GM21515 (cell line): ENCODE data around the gene SLC39A7.
A peak's percentile ranks its signal among the peaks of the same experiment; 100 is the strongest.

Experiments used
- ATAC-seq: cut with Tn5 transposase; IDR thresholded peaks from one replicate; pipeline ENCODE4 v1.9.1; 2021; ENCODE audit not compliant: unreplicated experiment

The SLC39A7 gene

DNA sequence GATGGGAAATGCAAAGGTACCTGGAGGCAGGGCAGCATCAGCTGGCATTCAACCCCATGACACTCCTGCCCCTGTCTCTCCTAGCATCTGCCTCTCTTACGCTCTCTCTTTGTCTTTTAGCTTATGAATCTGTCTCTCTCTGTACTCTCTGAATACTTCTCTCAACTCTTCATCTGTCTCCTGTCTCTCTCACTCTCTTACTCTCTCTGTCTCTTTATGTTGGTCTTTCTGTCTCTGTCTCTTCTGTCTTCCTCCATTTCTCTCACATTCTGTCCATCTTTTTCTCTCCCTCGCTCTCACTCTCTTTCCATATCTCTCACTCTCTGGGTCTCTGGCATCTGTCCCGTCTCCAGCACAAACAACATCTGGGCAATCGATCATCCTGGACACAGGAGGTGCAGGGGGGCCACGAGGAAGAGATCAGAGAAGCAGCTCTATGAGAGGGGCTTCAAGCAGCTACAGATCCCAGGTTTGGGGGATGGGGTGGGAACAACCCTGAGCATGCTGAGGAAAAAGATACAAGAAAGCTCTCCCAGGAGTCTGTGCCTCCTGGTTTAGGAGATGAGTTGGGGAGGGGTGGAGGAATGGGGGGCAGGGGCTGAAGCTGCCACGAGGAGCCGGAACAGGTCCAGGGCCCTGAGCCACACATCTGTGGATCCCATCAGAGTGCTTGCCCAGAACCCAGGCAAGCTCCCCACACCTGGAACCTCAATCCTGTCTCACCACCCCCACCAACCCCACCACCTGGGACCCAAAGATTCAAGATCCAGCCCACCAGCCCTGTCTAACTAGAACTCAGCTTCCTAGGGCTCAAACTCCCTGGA, 10.8 kb upstream of the SLC39A7 start:
- ATAC-seq = no peak

DNA sequence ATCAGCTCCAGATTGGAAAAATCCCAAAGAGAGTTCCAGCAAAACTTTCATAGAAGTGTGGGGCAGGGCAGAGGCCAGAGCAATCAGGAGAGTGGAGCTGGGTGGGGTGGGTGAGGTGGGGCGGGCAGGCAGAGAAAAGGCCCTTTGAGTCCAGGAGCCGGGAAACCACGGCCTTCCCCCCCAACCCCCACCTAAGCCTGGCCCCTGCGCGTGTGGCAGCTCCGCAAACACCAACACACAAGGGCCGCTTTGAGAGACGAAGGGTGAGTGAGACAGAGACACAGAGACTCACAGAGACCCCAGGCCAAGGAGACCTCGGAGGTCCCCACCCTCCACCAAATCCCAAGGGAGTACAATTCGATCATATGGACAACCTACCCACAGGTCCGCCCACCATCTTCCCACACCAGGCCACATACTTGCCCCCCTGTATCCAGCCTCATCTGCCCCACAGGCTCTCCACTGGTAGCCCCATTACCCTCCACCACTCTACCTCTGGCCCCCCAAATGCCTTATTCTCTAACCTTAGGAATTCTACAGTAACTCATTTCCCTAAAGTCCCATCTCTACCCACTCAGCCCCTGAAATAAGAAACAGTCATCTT, 10.1 kb upstream of the SLC39A7 start:
- ATAC-seq = no peak

DNA sequence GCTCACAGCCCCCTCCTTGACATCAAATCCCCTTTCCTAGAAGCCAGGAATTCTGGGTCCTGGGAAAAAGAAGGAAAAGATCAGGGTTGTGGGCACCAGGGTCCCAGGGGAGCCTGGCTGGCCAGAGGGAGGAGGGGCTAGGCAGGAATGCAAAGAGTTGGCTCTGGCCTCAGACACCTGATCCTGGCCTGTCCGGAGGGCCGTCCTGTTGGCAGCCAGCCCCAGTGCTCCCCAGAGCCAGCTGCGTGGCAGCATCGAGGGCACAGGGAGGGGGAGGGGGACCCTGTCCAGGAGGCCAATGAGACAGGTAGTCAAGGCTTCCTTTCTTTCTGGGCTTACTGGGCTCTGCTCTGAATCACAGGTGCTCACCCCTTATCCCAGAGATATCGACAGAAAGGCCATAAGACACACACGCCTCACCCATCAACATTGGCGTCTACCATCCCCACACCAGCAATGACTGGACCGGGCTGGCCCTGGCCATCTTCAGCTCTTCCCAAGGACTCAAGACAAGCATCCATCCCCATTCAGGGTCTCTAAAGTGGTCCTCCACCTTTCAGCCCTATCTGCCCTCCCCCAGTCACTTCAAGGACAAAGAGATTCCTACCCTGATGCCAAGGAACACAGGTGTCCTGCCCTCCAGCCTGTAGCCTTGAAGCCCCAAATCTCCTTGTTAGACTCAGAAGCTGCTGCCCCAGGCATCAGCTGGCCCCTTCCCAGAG, 9.1 kb upstream of the SLC39A7 start:
- no peak for ATAC-seq

DNA sequence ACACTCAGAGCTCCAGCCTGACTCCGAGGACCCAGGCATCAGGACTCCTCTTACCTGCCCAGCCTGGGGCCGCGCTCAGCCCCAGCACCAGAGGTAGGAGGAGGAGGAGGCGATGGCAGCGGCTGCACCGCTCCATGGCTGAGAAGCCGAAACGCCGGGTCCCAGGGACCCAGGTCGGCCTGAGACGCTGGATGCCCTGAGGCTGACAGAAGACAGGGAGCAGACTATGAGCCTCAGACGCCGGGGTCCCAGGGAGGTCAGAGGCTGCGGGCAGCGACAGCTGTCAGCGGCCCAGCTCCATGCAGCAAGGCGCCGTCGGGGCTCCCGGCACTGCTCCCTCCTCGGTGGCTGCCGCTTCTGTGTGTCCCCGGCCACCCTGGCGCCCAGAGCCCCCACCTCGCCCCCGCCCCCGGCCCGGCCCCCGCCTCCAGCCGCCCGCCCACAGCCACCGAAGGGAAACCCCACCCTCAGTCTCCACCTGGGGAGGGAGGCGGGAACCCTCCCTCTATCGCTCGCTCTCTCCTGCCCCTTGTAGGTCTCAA, 8.5 kb upstream of the SLC39A7 start, which contains the start of gene COL11A2:
COL11A2 (minus strand) TSS at position 363 of the 542 bp plus-strand sequence; CDS start at position 136, 227 bp downstream.
- ATAC-seq = no peak

DNA sequence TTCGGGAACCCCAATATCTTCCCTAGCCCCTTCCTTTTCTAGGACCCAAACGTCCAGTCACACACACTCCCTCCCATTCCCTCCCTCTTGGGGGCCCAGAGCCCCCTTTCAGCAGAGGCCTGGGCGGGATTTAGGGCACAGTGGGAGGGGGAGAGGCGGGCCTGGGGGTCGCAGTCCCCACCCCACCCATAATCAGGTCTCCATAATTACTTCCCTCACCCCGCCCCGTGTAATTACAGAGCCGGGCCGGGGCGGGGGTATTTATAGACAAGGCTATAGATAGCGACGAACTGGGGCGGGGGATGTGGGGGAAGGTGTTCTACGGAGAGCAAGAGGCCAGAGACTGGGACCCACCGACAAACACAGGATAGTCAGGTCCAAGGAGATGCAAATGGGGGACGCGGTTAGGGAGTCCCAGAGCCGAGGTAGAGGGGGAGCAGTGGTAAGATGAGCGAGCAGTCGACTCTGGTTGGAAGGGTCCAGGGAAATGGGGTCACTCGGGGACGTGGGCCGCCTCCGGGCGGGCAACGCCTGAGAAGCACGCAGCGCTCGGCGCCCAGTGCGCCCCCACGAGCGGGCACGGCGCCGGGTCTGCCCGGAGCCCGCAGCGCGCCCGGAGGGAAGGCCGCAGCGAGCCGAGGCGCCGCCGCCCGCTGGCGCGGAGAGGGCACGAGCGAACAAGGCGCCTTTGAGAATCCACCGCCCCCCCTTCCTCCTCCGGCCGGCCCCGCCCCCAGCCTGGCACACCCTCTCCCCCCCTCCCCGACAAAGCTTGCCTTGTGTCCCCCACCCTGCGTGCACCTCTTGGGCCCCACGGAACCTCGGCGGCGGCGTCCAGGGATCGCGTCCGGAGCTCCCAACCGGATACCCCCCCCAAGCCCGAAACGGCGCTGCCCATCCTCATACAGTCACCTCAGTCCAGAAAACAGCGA, 7.7 kb upstream of the SLC39A7 start:
- no peak for ATAC-seq

DNA sequence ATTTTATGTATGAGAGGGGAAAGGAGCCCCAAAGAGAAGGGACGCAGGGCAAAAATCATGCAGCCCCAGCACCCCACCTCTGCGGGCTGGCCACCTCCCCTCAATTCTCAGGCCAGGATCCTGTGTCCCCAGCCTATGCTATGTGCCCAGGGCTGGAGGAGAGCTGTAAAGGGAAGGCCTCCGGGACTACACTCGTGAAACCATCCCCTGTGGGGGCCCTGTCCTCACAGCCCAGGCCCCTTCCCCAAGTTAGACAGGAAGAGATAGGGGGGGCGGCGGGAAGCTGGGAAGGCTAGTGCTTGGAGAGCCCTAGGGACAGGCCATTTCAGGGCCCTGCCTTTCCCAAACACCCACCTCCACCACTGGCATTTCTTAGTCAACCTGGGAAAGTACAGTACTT, 7.0 kb upstream of the SLC39A7 start:
- ATAC-seq = no peak

DNA sequence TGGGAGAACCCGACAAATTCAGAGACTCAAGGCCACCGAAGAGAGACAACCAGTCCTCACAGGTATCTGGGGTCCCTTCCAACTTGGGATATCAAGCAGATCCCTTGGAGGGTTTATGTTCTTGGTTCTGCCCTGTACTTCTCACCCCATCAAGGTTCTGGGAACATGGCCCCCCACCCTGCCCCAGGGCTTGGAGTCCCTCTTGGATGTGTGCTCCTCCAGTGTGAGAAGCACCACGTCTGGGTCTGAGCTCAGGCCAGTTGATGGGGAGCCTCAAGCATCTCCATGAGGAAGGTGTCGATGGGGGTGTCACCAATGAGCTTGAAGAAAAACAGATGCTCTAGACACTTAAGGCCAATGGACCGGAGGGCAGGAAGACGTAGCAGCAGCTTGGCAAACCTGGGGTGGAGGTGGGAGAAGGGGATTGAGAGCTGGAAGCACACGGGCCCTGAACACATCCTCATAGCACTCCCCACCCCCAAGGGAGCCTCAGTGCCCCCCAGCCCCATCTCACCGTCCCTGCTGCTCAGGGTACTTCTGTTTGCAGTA, 6.2 kb upstream of the SLC39A7 start:
- no peak for ATAC-seq

DNA sequence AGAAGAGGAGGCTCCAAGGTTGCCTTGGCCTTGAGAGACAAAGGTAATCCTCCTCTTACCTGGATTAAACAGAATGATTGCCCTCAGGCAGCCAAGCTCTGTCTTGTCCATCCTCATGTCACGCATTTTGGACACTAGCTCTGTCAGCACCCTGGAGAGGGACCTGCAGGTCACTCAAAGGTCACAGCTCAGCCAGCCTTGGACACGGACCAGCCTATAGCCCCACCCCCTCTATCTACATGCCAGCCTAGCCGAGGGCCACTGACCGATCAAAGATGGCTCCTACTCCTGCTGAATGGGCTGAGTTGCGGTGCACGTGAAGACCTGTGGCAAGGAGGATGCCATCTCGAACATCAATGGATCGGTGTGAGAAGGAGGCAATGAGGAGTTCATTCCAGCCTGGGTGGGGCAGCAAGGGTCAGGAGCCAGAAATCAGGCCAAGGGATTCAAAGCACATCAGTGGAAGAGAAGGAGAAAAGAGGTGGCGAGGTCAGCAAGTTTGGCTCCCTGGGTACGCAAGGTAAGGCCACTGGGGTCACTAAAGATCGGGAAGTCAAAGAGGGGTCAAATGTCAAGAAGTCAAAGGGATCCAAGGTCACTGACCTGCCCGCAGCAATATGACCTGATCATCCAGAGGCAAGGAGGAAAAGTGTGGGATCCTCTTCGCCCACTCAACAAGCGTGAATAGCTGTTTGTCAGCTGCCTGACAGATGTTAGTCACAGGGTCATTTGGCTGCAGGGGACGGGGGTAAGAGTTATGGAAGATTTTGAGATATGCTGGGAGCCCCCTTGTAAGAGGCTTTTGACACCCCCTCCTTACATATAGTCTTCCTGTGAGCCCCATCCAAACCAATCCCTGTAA, 5.1 kb upstream of the SLC39A7 start:
- no peak for ATAC-seq

DNA sequence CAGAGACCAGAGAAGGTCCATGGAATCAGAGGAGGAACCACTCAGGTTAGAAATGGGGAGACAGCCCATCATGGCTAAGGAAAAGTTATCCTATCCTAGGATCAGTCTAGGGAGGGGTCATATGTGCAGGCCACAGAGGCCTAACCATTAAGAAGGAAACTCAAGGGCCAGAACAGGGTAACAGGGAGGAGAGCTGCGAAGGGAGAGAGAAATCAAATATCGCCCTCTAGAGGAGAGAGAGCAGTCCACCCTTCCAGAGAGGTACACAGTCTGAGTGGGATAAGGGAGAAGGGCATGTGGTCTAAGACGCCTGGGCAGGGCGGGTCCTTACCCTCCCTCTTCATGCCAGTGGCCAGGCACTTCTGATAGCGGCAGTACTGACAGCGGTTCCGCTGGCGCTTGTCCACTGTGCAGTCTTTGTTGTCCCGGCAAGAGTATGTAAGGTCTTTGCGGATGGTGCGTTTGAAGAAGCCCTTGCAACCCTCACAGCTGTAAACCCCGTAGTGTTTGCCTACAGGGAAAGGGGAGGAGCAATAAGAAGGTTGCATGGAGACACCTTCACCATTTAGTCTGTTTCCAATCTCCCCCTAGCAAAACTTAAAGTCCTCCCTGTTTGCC, 3.1 kb upstream of the SLC39A7 start:
- no peak for ATAC-seq

DNA sequence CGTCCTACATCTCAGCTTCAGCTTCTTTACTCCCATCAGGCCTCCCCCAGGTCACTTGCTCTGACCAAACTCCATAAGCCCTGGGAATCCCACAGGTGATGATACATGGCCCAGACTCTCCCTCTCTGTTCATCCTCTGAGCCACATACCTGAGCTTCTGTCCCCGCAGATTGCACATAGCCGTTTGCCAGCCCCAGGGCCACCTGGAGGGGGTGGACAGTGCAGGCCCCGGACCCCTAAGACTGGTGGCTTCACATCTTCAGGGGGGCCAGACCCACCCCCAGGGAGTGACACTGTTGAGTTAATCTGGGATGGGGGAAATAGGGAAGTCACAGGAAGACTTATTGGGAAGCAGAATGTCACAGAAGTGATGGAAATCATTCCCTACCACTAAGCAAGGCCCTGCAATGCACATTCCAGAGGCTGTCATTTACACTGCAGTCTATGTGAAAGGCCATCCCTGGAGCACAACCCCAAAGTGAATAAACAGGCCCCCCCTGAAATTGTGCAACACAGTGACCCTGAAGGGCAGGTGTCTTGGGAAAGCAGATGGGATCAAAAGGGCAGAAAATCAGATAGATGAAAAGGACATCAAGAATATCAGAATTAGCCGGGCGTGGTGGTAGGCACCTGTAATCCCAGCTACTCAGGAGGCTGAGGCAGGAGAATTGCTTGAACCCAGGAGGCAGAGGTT, 2.4 kb upstream of the SLC39A7 start:
- ATAC-seq = no peak

DNA sequence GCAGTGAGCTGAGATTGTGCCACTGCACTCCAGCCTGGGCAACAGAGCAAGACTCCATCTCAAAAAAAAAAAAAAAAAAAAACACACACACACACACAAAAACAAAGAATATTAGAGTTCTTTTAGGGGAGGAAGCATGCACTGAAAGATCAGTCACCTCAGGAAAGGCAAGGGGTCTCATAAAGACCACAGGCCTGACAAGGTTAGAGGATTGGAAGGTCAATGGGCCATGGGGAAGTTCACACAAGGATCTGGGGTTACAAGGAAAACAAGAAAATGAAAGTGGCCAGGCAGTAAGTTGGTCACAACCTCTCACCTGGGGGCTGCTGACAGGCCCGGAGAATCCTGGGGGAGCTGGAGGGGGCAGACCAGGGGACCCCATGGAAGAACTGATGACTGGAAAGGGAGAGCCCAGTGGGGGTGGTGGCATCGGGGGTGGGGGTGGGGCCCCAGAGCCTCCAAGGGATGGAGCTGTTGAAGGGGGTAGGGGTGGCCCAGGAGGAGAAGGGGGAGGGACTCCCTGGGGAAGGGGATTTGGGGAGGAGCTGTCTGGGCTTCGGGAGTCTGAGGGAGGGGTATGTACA, 1.7 kb upstream of the SLC39A7 start:
- no peak for ATAC-seq

DNA sequence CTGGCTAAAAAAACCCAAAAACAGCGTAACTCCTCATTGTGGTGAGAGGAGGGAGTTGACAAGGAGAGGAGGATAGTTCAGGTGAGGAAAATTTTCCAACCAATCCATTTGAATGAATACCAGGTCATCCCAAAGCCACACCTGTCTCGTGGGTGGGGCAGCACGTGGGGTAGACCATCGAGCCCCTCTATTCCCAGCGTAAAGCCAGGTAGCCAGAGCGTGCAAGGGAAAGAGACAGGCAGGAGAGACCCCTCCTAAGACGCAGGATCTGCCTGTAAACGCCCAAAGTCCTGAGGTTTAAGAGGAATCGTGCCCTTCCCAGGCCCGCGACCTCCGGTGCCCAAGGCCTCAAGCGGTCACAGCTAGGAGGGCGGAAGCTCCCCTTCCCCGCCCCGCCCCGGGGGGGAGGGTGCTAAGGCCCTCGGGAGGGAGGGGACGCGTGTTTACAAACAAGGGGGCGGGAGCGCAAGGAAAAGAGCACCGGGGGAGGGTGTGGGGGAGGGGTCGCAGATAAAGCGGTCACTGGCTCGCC, 914 bp upstream of the SLC39A7 start:
- peak; percentile 6 for ATAC-seq

DNA sequence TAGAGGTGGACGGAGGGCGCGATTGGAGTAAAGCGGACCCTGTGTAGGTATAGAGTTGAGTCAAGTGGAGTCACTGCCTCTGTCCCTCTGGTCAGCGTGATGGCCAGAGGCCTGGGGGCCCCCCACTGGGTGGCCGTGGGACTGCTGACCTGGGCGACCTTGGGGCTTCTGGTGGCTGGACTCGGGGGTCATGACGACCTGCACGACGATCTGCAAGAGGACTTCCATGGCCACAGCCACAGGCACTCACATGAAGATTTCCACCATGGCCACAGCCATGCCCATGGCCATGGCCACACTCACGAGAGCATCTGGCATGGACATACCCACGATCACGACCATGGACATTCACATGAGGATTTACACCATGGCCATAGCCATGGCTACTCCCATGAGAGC, 479 bp downstream of the SLC39A7 start:
- peak; percentile 1 for ATAC-seq

DNA sequence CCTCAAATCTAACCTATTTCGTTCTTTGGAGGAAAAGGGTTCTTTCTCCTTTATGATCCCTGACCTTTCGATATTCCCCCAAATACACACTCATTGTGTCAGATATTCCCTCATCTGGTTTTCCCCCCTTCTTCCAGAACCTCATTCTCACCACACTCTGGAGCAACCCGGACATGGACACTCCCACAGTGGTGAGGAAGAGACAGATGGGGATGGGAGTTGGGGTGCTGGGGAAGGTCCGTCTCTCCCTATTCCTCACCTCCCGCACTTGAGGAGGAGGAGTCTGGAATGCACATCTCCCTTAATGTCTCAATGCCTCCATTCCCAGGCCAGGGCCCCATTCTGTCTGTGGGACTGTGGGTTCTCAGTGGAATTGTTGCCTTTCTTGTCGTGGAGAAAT, 1.3 kb downstream of the SLC39A7 start:
- ATAC-seq = no peak

DNA sequence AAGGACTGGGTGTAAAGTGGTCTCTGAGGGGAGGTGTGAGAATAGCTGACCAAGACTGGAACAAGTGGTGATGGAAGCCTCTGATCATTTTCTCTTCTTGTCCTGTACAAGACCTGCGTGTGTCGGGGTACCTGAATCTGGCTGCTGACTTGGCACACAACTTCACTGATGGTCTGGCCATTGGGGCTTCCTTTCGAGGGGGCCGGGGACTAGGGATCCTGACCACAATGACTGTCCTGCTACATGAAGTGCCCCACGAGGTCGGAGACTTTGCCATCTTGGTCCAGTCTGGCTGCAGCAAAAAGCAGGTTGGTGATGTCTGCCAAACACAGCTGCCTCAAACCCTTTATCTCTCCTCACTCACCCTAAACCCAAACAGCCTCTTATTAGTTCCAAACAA, 2.1 kb downstream of the SLC39A7 start:
- no peak for ATAC-seq

DNA sequence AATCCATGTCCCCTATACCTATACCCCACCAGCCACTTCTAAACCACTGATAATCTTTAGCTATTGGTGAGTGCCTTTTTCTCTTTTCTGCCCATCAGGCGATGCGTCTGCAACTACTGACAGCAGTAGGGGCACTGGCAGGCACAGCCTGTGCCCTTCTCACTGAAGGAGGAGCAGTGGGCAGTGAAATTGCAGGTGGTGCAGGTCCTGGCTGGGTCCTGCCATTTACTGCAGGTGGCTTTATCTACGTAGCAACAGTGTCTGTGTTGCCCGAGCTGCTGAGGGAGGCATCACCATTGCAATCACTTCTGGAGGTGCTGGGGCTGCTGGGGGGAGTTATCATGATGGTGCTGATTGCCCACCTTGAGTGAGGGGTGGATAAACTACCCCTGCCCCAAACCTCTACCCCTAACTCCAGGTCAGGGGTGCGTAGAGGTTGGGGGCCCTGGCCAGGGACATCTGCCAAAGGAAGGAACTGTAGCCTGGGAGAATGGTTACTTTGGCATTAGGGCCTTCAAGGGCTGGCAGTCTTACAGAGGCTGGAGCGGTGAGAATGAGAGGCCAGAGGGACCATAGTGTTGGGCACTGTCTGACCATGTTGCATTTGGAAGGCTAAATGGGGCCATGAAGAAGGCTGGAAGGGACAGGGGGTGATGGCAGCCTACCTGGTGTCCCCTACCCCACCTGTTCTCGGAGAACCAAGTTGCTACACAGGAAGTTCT, 2.9 kb downstream of the SLC39A7 start:
- no peak for ATAC-seq

DNA sequence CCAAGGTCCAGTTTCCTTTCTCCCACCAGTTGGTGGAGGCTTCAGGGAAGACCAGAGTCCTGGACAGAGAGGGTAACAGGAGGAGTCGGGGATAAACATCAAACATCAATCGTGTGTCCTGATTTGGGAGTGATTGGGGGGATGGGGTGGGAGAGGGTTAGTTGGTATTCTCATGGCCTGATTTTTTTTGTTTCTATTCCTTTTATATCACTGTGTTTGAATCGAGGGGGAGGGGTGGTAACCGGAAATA, 3.4 kb downstream of the SLC39A7 start:
- ATAC-seq = no peak
